ENCODE results near the gene PSD.
"Not testable (repeated sequence)": the region's sequence is repeated elsewhere in the genome, so short reads cannot be mapped to it uniquely, and the experiment has no call there.

The PSD gene

DNA sequence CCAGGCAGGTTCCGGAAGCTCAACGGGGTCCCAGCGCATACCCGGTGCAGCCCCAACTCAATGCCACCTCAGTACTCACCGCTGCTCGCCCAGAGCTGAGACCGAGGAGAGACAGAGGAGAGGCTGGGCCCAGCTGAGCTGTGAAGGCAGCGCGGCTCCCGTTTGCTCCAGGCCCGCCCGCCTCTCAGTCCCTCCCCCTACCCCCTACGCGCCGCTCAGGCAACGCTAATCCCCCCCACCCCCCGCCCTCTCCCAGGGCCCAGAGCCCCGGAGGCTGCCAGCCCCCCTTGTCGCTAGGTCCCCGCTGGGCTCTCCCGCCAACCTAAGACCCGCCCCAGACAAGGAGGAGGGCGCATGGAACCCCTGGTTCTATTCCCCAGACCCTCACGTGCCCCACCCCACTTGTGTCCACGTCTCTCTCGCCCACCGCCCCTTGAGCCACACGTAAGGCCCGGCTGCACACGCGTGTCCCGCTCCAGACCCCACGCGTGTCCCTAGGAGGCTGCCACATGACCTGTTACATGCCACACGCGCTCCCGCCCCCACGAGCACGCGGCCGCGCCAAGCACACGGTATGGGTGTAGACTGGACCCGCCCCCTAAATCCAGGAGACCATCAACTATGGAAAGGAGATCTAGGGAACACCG, at the start of gene PSD:
PSD (minus strand) TSS at position 164 of the 647 bp plus-strand sequence. CDS start 1,747 bp downstream, outside the sequence.
- DNase-seq = peak; percentile 13

DNA sequence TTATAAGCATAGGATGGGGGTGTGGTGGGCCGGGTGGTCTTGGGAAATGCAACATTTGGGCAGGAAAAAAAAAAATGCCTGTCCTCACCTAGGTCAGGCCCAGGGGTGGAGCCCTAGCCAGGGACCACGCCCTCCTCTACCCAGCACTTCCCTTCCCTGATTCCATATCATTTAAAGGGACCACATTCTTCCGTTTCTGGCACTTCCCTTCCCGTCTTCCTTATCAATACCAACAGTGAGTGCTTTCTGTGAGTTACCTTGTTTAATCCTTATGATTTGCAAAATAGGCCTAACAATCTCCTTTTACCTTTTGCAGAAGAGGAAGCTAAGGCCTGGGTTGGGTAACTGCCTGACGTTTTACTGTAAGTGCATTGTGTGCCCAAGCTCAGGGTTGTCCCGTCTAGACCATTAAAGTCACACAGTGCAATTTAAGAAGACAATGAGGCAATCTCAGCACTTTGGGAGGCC, 49.4 kb upstream of the PSD start:
- DNase-seq = no peak

DNA sequence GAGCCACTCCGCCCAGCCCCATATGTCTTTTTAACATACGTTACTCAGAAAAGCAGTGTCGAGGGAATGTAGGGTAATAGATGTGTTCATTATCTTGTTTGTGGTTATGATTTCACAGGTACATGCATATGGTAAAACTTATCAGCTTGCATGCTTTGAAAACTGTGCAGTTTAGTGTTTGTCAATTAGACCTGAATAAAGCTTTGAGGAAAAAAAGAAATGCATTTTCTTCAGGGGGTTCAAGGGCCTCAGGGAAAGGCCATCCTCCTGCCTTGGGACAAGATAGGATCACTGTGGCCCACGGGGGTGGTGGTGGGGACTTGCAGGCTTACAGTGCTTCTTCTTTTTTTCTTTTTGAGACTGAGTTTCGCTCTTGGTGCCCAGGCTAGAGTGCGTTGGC, 48.7 kb upstream of the PSD start:
- no peak for DNase-seq

DNA sequence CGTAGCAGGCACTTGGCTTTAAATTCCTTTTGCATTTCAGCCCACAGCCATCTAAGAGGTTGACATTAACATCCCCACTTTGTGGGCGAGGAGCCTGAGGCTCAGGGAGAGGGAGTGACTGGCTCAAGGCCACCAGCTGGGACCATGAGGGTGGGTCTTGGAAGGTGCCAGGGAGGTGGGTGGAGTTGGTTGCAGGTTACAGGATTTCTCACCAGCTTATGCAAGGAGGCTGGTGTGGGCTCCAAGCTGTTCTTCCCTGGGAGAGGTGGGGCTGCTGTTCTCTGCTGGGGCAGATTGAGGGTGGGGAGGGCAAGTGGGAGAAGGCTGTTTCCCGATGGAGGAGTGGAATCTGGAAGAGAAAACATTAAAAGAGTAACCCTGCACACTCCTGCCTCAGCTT, 46.9 kb upstream of the PSD start:
- no peak for DNase-seq

DNA sequence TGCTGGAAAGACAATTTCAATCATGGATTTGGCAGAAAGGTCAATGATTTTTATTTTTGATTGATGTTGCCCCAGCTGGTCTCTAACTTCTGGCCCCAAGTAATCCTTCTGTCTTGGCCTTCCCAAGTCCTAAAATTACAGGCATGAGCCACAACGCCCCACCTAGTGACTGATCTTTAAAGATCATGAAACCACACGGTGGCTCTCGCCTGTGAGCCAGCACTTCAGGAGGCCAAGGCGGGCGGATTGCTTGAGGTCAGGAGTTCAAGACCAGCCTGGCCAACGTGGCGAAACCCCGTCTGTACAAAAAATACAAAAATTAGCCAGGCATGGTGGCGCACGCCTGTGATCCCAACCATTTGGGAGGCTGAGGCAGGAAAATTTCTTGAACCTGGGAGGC, 45.4 kb upstream of the PSD start:
- DNase-seq = no peak

DNA sequence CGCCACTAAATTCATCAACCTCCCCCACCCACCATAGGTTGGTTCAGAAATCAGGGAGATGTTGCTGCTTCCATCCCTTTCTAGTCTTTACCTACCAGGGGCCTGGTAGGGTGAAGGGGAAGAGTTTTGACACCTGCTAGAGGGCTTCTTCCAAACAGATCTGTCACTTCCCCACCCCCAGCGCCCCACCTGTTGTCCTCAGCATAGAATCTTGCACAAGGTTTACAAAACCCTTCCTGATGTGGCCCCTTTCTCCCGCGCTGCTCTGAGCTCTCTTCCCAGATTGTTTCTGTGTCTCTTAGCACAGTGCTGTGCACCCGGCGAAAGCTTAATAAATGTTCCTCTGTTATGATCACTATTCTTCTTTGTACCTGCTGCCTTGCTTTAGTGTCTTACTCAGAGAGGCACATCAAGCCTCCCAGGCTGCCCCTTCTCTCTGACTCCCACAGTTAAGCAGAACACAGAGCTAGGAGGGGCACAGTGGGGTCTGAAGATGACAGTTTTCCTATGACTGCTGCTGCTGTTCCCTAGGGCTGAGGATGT, 44.0 kb upstream of the PSD start:
- no peak for DNase-seq

DNA sequence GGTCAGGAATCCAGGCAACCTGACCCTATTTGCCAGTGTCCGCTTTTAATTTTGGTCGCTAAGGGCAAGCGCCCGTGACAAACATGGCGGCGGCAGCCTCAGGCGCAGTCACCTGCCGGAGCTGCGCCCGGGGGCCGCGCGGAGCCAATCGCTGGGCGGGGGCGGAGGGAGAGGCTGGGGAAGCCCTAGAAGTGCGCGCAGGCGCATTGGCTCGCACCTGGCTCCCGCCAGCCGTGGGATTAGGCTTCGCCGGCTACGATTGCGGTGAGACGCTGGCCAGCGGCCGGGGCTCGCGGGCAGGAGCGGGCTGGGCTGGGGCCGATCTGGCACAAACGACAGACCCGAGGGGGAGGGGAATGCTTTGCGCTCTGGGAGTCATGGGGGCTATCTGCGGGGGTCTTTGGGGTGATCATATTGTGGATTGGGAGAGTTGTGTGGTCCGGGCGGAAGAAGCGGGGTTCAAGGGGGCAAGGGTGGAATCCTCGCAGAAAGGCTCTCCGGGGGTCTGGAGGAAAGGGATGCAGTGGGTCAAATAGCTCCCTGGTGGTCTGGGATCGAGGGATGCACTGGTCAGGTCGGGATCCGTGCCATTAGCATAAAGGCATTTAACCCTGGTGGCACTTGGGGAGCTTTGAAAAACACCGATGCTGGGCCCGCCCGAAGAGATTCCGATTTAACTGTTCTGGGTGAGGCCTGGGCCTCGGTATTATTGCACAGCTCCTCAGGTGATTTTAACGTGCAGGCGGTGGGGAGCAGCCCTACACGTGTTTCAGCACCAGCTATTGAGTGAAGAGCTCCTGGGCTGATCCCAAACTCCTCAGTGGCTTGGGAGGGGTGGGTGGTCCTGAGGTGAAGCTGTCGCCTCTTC, 42.8 kb upstream of the PSD start:
- peak; percentile 27 for DNase-seq

DNA sequence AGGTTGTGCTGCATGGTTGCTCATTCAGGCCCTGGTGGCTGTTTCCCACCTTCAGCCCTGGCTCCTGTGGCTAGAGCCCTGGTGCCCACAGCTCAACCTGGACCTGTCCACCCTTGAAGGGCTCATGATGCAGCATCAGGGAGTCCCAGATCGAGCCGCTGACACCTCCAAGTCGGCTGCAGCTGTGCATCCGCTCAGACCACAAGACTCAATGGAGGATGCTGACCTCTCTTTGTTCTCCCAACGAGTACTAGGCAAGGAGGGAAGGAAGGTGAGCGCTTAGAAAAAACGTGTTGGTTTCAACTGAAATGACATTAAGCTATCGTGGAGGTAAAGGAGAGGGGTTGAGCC, 42.2 kb upstream of the PSD start:
- no peak for DNase-seq

DNA sequence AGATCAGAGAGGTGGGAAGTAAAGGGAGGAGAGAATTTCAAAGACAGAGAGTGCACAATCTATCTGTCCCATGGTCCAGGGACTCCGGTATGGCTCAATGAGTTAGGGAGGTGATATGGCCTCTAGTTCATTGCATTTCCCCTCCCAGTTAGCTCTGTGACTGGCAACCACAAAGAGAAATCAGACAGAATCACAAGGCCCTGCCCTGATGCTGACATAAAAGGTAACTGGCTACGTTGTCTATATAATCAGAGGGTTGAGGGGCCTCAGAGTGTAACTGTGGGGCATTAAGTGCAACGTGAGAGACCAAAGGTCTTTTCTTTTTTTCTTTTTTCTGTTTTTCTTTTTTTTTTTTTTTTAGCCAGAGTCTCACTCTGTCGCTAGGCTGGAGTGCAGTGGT, 40.1 kb upstream of the PSD start:
- DNase-seq = no peak

DNA sequence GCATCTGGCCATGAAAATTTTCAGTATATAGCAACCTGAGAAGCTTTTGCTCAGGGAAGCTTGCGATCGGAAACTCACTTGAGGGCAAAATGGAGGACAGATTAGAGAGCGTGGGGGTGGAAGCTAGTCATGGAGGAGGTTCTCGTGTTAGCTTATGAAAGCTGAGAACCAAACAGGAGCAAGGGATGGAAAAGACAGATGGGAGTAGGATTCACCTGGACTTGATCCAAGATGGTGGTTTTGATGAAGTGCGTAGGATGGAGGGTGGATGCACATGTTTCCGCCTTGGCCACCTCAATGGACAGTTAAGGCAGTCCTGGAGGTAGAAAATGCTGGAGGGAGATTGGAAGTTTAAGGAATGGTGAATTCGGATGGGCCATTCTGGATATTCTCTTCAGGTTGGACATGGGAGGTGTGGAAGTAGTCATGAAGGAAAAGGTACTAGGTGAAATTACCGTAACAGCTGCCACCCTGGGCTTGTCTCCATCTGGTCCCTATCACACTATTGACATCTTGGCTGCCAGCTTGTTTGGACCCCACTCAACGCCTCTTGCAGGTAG, 39.1 kb upstream of the PSD start:
- DNase-seq = no peak

DNA sequence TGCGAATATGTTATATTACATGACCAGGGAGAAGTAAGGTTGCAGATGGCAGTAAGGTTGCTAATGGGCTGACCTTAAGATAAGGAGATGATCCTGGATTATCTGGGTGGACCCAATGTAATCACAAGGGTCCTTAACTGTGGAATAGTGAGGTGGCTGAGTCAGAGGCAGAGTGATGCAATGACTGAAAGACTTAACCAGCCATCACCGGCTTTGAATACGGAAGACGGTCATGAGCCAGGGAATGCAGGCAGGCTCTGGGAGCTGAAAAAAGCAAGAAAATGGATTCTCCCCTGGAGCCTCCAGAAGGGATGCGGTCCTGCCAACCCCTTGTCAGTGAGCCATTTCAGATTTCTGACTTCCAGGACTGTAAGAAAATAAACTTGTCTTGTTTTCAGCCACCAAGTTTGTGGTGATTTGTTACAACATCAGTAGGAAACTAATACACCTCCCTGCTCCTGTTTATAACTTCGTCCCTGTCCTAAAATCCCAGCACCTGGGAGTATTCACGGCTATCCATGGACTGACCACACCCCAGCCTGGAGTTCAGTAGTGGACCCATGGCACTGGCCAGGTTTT, 37.4 kb upstream of the PSD start:
- no peak for DNase-seq

DNA sequence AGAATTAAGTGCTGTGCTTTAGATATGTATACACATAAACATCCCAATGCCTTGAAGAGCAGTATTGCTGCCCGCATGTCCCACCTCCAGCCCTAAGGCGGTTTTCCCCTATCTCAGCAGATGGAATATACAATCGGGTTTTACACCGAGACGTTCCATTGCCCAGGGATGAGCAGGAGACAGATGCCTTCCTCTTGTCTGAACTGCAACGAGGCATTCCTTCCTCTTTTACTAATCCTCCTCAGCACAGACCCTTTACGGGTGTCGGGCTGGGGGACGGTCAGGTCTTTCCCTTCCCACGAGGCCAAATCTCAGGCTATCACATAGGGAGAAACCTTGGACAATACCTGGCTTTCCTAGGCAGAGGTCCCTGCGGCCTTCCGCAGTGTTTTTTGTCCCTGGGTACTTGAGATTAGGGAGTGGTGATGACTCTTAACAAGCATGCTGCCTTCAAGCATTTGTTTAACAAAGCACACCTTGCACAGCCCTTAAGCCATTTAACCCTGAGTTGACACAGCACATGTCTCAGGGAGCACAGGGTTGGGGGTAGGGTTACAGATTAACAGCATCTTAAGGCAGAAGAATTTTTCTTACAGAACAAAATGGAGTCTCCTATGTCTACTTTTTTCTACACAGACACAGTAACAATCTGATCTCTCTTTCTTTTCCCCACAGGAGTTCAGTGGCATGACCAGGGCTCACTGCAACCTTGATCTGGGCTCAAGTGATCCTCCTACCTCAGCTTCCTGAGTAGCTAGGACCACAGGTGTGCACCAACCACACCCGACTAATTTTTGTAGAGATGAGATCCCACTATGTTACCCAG, 36.3 kb upstream of the PSD start:
- not testable (repeated sequence) for DNase-seq

DNA sequence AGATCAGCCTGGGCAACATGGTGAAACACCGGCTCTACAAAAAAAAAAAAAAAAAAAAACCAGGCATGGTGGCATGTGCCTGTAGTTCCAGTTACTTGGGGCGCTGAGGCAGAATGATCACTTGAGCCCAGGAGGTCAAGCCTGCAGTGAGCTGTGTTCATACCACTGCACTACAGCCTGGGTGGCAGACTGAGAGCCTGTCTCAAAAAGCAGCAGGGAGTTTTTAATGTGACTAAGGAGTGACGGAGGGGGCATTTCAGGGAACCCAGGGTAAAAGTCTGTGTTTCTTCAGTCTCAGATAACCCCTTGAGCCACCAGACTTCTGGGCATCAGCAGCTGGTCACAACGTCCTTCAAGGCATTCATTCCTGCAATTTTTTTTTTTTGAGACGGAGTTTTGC, 34.9 kb upstream of the PSD start:
- no peak for DNase-seq

DNA sequence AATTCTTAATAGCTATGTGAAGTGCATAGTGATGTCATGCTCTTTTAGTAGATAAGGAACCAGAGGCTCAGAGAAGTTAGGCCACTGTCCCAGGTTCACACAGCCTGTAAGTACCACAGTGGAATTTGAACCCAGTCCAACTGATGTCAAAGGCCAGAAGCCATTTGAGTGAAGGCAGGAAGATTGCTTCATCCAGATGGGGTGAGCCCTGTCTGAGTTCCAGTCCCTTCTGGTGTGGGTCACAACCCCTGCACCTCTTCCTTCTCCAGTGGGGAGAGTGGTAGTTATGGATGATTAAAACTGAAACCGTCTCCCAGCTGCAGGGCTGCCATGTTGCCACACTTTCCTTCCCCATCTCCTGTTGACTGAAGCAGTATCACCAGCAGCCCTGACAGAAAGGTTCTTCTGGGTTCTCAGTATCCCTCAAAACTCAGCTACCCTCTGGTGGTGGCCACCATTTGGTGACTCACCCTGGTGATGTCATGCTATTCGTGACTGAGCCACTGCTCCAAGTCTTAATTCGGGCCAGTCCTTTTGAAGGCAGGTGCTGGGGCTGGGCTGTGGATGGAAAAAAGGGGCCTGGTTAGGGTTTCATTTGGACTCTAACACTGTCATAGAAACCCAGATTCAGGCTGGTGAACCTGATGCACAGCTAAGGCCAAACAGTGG, 34.2 kb upstream of the PSD start:
- DNase-seq = no peak

DNA sequence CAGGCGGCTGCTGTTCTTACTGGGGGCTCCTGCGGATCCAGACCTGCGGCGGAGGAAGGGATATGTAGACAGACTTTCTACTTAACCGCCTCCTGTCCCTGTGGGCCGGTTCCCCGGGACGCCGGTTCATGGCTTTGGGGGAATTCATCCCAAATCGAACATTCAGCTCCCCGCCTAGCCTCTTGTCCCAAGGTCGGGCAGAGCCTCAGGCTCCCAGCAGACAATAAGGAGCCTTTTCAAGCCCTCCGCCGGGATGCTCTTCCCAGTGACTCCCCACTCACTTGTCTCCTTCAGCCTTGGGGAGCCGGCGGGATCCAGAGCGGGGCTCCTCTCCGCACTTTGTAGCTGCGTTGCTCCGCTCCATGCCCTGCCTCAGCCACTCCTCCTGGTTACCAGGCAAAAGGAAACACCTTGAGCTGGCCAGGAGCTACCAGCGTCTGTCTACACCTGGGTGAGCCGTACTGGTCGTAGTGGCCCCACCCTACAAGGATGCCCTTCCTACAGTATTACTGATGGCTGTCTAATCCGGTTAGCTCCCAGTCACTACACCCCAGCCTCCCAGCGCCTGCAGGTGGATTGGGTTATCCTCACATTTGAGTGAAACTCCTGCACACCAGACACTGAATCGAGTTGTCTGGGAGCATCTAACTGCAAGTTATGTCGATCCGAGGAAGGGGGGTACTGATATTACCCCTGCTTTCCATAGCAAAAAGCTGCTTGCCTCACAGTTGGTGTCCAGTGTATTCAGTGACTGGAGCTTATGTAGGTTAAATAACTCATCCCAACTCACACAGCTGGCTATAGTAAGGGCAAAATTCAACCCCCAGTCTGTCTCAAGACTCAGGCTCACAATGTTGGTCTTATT, 32.8 kb upstream of the PSD start, which contains the start of gene C10orf95:
C10orf95 (minus strand) TSS at position 439 of the 865 bp plus-strand sequence. CDS start 450 bp downstream, outside the sequence.
- DNase-seq = no peak

DNA sequence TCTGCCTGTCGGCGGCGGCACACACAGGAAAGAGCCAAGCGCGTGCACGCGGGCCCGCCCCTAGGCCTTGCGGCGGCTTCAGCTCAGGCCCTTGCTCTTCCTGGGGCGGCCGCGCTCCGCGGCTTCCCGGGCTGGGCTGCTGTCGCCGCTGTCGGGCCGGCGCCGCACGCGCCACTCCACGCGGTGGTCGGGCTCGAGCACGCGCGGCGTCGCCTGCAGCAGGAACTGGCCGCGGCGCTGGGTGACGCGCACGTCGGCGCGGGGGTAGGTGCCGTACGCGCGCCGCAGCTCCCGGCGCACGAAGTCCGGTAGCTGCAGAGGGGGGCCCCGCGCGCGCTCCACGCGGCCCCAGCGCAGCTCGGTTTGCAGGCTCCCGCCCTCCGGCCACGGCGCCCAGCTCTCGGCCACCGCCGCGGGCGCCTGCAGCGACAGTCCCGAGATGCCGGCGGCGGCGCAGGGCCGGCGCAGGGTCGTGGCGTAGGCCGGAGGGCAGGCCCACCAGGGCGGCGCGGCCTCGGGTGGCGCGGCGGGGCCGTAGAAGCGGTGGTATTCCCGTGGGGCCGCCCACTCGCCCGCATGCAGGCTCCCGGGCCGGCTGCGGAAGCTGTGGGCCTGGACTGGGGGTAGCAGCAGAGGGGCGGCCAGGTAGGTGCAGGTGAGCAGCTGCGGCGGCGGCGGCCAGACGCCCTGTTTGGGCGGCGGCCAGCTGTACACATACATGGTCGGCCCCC, 32.0 kb upstream of the PSD start:
- DNase-seq = peak; percentile 56

DNA sequence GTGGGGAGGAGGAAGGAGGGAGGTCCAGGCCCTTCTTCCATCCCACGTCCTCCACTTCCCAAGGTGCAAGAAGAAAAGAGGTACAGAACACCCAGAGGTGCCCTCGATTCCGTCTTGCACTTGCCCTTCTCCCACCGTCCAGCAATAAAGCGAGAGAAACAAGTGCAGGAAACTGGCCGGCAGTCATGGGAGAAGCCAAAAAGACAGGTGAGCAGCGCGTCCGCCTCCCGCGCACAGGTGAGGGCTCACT, 31.5 kb upstream of the PSD start:
- no peak for DNase-seq

DNA sequence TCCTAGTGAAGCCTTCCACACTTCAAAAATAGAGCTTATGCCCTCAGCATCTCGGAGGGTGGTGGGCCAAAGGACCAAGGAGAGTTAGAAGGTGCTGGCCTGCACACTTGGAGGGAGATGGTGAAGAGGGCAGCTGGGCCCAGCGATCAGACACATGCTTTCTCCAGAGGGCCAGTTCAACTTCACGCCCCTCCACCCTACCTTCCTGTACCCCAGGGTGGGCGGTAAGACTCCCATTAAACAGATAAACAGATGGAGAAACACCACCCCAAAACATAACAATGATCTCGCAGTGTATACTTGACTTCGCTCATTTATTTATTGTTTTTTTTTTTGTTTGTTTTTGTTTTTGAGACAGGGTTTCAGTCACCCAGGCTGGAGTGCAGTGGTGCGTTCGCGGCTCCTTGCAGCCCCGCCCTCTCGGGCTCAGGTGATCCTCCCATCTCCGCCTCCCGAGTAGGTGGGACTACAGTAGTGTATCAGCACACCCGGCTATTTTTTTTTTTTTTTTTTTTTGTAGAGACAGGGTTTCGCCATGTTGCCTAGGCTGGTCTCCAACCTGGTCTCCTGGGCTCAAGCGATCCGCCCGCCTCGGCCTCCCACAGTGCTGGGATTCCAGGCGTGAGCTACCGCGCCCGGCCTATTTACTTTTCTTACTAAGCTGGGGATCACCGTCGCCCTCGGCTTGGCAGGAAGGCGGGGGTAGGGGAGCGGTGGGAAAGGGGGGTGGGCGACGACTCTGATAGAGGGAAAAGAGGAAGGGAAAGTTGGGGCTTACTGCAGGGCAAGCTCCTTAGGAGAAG, 30.9 kb upstream of the PSD start:
- DNase-seq = peak; percentile 1

DNA sequence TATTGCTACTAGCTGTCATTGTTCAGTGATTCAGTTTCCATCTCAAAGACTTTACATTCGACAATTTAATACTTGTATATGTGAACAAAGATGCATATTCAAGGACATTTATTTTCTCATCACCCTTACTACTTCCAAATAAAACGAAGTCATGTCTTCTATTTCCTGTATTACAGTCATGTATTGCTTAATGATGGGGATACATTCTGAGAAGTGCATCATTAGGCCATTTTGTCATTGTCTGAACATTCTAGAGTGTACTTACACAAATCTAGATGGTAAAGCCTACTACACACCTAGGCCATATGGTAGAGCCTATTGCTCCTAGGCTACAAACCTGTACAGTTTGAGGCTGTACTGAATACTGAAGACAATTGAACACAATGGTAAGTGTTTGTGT, 26.3 kb upstream of the PSD start:
- no peak for DNase-seq

DNA sequence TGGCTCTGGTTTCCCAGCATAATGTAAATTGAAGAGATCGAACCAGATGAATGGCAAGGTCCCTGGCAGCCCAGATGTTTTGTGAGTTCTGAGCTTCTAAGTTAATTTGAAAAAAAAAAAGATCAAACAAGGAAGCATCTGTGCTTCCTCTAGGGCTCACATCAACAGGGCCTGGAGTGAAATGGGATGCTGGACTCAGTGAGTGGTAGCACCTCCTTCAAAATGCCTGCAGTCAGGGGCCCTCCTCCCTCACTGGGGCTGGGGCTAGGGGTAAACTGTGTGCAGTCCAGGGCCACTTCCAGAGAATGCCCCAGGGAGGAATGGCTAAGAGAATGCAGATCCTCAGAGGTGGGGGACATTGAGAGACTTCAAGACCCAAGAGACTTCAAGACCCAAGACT, 19.8 kb upstream of the PSD start:
- DNase-seq = no peak
